ENCODE measurements around the gene B9D2.

Gene B9D2

DNA sequence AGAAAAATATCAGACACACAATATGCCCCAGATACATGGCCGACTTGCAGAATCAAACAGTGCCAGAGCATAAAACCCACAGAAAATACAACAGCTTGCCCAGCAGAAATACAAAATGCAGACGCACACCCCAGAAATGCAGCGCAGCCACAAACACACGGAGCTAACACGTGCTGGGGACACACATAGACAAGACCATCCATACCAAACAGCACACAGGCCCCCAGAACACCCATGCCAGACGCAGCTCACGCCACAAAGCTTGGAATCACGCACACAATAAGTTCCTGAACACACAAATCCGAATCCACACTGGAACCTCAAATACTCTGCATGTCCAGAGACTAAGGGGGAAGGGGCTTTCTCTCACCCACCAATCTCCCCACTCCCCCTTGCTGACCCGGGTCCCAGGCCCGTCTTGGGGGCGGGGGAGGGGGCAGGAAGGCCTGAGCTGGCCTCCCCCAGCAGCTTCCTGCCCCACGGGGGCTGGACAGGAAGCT is 36.8 kb downstream of the B9D2 start:
- DNase-seq, result no peak

DNA sequence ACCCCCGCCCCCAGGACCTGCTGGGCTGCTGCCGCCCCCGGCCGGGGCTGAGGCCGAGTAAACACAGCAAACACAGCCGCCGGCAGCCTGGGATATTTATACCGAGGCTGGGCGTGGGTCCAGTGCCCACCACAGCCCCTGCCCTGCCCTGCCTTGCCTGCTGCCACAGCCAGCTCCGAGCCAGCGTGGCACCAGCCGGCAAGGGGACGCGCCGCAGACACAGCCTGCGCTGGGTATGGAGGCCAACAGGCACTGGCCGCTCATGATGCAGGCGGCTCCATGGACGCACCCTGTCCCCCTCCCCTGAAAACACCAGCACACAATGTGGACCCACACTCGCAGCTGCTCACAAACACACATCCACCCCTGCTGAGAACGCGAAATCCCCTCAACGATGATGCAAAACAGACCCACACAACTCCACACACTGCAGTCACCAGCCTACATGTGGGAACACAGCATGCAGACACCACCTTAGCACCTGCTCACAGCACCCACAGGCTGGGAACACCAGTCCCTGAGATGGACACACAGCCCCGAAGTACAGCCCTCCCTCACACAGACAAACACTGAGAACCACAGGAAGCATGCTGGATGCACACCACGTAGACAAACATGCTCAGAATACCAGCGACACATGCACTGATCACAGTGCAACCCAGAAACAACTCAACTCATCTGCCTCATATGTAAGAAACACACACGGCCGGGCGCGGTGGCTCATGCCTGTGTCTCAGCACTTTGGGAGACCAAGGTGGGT is 37.8 kb downstream of the B9D2 start:
- DNase-seq, result no peak

DNA sequence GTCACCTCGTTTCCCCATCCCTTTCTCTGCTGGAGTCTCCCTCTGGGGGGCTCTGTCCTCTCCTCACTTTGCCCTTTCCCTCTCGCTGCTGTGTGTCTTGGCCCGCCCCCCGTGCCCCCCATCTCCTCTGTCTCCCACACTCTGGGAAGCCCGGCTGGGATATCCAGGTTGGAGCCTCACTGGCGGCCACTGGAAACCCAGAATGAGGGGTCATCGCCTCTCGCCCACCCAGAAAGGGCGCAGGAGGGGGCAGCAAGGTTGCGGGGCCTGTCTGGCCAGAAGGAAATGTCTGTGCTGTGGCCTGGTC is 38.4 kb downstream of the B9D2 start:
- DNase-seq, result no peak

DNA sequence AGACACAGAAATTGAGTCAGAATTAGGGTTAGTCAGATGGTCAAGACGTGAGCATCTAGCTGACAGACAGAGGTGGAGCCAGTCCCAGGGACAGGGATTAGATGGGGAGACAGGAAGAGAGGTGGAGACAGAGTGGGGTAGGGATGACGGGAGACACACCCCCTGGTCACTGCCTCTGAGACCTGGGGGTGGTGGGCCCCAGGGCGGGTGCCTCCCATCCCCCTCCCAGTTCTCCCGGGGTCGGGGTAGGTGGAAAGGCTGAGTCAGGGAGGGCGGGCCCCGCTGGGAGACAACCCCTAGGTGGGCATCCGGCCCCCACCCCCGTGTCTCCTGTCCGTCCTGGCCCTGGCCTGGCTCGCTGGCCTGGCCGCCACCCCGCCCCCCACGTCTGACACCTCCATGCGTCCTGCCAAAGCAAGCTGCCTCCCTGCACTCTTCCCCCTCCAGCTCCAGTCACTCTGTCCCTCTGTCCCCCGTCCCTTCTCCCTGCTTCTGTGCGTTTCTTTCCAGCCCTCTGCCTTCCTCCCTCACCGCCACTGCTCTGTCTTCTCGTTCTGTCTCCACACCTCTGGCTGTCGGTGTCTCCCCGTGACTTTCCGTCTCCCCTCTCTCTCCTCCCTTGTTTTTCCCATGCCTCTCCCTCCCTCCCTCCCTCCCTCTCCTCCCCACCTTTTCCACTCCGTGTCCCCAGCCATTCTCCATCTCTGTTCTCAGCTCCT is 38.9 kb downstream of the B9D2 start:
- DNase-seq, result no peak

DNA sequence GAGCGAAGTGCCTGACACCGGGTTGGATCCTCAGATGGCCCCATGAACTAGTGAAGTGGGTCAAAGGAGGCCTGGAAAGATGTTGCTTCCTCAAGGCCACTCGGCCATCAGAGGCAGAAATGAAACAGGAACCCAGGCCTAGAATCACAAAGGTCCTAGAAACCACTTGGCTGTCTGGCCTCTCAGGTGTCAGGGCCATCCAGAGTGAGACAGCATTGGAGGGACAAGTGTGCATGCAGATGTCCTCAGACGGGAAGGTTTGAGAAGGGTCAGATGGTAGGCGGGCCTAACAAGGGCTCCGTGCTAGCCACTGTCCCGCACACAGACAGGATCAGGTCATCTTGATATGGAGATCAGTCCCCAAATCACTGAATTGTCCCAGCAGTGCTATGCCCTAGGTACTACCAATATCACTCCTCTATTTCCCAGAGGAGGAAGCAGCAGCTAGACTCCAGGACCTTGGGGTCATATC is 39.7 kb downstream of the B9D2 start:
- DNase-seq, result no peak

DNA sequence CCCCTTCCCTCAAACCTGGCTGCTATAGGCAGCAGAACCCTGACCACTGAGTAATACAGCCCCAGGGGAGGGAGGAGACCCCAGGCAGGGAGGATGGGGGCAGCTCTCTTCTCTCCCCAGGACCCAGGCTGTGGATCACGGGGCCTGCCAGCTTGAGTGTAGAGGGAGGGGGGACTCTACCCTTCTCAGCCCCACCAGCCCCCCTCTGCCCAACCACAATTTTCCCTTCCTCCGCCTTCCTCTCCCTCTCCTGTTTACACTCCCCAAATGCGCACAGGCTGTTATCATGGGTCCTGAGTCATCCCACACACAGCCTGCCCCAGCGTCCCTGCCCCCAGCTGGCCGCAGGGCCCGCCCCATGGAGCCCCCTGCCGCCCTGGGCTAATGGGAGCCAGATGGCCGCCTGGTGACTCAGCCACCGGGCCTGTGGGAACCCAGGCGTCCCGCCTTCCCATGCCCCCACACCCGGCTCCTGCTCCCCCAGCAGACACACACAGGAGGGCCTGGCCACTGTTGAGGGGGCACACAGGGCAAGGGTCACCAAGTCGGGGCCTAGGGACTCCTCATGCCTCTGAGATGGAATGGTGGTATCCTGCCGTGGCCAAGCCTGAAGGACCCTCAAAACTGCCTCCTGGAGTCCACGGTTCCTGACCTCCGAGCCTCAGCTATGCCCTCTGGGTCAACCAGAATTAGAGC is 40.4 kb downstream of the B9D2 start:
- DNase-seq, result no peak

DNA sequence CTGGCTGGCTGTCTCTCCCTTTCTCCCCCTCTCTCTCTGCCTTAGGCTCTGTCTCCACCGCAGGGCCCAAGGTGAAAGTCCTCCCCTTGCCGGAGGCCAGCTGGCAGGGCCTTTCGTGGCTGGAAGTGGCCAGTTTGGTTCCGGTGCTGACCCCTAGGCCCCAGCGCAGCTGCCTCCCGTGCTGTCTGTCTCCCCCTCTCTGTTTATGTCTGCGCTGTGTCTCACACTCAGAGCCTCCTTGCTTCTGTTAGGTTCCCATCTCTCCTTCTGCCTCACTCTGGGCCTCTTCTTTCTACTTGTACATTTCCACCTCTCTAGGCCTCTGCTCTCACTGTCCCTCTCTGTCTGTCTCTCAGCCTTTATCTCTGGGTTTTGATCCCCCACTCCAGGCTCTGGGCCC is 40.9 kb downstream of the B9D2 start:
- no peak for DNase-seq

DNA sequence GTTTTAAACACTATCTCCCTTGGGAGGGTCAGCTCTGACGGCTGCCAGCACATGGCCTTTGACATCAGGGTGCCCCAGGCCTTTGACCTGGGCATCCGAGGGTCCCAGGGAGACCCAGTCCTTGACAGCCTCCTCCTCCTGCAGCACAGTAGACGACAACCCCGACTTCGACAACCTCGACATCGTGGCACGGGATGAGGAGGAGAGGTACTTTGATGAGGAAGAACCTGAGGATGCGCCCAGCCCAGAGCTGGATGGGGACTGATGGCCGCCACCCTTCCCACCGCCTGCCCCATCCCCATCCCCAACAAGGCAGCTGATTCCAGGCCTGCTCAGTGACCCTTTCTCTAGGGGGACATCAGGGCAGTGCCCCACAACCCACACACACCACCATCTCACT is 41.5 kb downstream of the B9D2 start:
- no peak for DNase-seq

DNA sequence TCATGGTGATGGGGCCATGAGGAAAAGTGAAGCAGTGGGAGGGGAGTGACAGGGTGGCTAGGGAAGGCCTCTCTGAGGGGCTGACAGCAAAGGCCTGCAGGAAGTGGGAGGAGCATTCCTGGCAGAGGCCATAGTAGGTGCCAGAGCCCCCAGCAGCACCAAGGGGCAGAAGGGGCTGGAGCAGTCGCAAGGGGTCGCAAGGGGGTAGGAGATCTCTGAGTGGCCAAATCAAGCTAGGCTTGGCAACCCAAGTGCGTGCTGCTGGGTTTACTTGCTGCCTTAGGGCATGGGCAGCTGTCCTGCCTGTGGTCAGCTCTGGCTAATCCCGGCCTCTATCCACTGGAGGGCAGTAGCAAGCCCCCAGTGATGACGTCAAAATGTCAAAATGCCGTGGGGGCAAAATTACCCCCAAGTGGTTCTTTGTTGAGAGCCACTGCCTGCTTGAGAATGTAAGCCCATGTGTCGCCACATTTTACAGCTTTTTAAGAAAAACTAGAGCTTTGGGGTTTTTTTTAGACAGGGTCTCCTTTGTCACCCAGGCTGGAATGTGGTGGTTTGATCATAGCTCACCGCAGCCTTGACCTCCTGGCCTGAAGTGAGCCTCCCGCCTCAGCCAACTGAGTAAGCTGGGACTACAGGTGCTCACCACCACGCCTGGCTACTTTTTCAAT is 42.2 kb downstream of the B9D2 start:
- no peak for DNase-seq

DNA sequence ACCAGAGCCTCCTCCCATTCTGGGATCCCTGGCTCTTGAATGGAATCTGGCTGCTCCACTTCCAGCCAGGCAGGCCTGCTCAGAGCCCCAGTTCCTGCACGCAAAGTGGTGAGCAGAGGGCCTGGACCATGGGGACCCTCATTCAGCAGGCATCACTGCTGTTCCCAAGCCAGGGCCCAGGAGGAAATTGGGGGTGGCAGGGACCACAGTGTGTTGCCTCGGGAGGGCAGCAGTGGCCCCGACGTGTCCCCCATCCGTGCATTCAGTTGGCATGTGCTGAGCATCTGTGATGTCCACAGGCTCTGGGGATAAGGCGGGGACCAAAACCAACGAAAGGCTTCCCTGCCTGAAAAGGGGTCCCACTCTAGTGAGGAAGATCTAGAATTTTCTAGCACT is 42.7 kb downstream of the B9D2 start:
- no peak for DNase-seq

DNA sequence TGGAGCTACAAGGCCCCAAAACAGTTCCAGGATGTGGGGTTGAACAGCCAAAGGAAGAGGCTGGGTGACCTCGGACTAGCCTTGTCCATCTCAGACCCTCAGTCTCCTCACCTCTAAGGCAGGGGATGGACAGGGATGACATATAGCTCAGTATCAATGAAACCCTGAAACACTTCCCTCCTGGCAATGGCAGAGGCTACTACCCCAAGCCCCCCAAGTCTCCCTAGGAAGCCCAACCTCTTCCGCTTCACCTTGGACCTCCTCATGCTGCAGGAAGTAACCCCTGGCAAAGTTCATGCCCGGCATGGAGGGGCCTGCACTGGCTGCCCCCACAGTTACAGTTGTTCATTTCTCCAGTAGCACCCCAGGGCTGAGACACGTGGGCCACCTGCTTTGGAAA is 43.4 kb downstream of the B9D2 start:
- no peak for DNase-seq

DNA sequence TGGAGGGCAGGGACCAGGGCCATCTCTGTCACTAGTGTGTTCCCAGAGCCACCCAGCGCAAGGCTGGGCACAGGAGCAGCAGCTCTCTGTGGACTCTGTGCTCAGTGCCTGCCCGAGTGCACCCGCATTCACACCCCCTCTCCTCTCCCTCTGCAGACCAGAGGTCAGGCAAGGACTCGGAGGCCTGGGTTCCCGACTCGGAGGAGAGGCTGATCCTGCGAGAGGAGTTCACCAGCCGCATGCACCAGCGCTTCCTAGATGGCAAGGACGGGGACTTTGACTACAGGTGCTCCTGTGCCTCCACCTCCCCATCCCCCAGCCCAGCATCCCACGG is 43.8 kb downstream of the B9D2 start:
- DNase-seq, result no peak

DNA sequence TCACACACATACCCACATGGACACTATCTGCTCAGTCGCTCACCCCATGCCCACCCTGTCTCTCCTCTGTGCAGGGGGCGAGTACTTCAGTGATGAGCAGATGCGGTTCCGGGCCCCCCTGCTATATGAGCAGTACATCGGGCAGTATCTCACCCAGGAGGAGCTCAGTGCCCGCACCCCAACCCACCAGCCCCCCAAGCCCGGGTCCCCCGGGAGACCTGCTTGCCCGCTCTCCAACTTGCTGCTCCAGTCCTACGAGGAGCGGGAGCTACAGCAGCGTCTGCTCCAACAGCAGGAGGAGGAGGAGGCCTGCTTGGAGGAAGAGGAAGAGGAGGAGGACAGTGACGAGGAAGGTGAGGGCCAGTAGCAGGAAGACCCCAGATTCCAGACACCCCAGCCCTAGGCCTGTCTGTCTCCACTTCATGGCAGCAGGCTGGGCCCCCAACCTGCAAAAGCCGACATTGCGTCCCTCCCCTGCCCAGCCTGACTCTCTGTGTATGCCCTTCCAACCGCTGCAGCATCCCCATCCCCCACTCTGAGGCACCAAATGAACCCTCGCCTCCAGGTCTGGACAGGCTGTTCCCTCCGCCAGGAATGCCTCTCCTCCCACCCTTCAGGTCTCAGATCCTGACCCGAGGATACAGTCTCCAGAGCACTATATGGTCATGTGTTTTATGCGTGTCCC is 44.3 kb downstream of the B9D2 start:
- DNase-seq, result no peak

DNA sequence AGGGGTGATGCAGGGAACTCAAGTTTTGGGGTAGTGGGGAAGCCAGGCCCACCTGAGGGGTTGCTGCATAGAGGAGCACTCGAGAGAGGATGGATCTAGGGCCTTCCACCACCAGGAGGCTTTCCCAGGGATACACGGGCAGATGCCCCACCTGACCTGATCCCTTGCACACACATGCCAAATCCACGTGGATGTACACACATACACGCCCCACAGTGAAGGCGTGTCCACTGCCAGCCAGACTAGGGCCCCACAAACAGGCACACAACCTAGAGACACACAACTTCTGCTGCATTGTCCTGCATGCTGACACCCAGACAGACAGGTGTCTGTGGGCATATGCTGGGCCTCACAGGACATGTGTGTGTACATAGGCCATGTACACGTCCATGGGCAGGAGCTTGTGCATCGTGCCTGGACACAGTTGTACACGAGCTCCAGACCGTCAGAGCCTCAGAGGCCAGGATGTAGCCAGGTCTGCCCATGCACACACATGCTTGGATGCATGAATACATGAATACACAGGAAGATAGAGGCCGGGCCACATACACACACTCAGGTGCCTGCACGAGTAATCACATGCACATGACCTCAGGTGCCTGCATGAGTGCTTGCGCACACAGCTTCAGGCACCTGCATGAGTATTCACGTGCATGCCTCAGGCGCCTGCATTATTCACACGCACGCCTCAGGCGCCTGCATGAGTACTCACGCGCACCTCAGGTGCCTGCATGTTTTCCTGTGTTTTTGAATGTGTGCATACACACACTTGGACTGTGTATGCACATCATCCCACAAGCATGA is 45.1 kb downstream of the B9D2 start:
- DNase-seq, result no peak

DNA sequence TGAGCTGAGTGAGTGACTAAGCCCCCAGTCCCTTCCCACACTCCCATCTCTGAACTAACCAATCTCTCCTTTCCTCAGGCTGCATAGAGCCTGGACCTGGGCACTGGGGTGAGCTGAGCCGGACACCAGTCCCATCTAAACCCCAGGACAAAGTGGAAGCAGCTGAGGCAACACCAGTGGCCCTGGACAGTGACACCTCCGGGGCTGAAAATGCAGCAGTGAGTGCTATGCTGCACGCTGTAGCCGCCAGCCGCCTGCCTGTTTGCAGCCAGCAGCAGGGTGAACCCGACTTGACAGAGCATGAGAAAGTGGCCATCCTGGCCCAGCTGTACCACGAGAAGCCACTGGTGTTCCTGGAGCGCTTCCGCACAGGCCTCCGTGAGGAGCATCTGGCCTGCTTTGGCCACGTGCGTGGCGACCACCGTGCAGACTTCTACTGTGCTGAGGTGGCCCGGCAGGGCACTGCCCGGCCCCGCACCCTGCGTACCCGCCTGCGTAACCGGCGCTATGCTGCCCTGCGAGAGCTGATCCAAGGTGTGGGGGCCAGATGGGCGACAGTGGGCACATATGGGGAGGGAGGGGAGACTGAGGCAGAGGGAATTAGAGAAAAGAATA is 47.5 kb downstream of the B9D2 start:
- DNase-seq, result no peak

DNA sequence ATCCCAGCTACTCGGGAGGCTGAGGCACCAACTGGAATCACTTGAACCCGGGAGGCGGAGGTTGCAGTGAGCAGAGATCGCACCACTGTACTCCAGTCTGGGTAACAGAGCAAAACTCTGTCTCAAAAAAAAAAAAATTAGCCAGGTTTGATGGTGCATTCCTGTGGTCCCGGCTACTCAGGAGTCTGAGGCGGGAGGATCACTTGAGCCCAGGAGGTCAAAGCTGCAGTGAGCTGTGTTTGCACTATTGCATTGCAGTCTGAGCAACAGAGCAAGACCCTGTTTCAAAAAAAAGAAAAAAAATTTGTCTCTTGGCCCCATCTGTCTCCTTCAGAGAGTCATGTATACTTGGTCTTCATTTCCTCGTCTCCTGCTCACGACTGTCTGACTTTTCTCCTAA is 52.3 kb downstream of the B9D2 start:
- no peak for DNase-seq

DNA sequence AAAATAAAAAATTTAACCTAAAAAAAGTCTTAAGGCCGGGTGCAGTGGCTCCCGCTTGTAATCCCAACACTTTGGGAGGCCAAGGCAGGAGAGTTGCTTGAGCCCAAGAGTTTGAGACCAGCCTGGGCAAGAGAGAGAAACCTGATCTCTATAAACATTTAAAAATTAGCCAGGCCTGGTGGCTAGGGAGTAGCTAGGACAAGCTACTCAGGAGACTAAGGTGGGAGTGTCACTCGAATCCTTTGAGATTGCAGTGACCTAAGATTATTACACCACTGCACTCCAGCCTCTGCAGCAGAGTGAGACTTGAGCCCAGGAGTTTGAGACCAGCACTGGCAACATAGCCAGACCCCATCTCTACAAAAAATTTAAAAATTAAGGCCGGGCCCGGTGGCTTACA is 52.9 kb downstream of the B9D2 start:
- DNase-seq, result no peak

DNA sequence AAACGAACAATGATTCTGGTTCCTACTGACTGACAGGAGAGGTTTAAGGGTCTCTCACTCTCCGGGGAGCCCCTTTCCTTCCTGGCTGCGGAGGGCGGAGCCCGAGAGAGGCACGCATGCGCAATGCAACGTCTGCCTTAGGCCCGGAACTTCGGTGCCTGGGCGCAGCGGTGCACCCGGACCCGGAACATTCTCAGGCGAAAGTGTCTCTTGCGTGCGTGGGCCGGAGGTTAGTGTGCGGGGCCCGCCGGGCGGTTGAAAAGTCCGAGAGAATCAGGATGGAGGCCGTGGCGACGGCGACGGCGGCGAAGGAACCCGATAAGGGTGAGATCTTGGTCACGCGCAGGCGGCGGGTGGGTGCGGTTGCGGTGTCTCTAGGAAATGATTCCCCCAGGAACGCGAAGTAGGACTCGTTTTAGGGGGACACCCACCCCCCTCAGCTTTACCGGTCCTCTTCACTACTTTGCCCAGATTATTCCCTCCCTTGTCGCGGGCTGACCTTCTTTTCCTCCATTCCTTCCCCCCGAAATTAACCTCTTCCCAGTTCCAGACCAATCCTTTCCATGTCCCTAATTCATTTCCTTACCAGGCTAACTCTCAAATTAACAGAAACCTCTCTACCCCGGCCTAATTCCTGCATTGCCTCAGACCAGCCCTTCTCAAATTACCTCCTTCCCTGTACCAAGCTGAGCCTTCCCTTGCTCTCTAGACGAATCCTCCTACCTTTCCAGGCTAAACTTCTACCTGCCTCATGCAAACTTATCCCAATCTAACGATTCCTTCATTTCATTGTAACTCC is 53.7 kb downstream of the B9D2 start, which contains the start of gene CCDC97:
Gene CCDC97 (plus strand): TSS at position 140 of the 799 bp plus-strand sequence. CDS start 139 bp downstream, at position 279.
- DNase-seq, result peak; percentile 73

DNA sequence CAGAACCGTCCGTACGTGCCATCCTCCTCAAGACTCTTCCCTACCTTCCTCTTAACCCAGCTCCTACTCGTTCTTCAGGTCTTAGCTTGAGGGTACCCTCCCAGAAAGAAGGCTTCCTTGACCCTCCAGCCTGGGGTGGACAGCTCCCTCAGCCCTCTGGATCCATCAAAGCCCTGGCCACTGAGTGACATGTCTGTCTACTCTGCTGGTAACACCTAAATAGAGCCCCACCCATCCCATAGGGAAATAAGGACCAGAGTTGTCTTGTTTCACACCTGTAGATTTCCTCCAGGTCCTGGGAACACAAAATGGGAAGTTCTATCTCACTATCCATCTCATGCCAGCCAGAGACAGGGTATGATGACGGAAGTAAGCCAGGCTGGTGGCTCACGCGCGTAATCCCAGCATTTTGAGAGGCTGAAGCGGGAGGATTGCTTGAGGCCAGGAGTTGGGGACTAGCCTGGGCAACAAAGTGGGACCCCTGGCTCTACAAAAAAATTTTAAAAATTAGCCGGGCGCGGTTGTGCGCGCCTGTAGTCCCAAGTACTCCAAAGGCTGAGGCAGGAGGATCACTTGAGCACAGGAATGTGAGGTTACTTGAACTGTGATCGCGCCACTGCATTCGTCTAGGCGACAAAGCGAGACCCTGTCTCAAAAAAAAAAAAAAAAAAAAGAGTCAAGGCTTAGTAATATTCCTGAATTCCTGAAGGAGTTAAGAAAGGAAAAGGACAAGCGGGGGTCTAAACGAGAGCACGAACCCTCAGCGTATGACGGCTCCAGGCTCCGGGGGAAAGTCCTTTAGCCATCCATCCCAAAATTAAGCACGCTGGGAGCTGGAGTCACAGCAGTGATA is 54.5 kb downstream of the B9D2 start:
- no peak for DNase-seq

Data from NCI-H2029 (cell line).